GM23338 (cell line): ENCODE measurements around the gene DMGDH. TPM values are rescaled to one million over a fixed set of nuclear protein-coding genes. Genes with fewer than 3 reads are reported as not detected.

Experiments used
- CREB1 ChIP-seq: fragments of 250-450 bp; sonication (Bioruptor Pico); IDR thresholded peaks from 2 replicates; pipeline ENCODE4 v1.5.0; 2020; ENCODE audit warnings: low read depth, mild to moderate bottlenecking, moderate library complexity
- EZH2phosphoT487 ChIP-seq: fragments of 200-600 bp; sonication (generic); IDR thresholded peaks from one replicate; pipeline ENCODE4 v1.8.1; 2018; ENCODE audit warnings: antibody characterized with exemption; ENCODE audit not compliant: unreplicated experiment
- POLR2AphosphoS5 ChIP-seq: IDR thresholded peaks from 2 replicates; pipeline ENCODE4 v1.6.1; 2016; ENCODE audit warnings: antibody characterized with exemption, low read depth
- ZNF114 ChIP-seq: fragments of 250-450 bp; sonication (Bioruptor Pico); IDR thresholded peaks from 2 replicates; pipeline ENCODE4 v1.5.0; 2020; ENCODE audit warnings: mild to moderate bottlenecking, moderate library complexity
- polyA plus RNA-seq: library from polyadenylated mRNA; unstranded; fragments of >200 nt; fragmentation: Nextera tagmentation; extraction: Ambion mirVana; gene quantifications from 2 replicates; pipeline ENCODE4 v1.2.1, GENCODE V29; 2016
- total RNA-seq: library from RNA; depleted of rRNA; stranded (reverse); fragments of >200 nt; shearing (Covaris generic); gene quantifications from 2 replicates; pipeline ENCODE4 v1.2.3, GENCODE V29; 2014; rRNA removed
- TF ChIP-seq, protein P1 (sequence below): fragments of 250-450 bp; sonication (Bioruptor Pico); IDR thresholded peaks from 2 replicates; pipeline ENCODE4 v1.5.0; 2020; ENCODE audit warnings: mild to moderate bottlenecking, moderate library complexity
- TF ChIP-seq, protein P2 (sequence below): IDR thresholded peaks from 2 replicates; pipeline ENCODE4 v1.6.1; 2016; ENCODE audit warnings: antibody characterized with exemption

The DMGDH gene
- total and polyA plus RNA-seq, 2 experiments from 2014 or later: 0.52 to 0.63 TPM

DNA sequence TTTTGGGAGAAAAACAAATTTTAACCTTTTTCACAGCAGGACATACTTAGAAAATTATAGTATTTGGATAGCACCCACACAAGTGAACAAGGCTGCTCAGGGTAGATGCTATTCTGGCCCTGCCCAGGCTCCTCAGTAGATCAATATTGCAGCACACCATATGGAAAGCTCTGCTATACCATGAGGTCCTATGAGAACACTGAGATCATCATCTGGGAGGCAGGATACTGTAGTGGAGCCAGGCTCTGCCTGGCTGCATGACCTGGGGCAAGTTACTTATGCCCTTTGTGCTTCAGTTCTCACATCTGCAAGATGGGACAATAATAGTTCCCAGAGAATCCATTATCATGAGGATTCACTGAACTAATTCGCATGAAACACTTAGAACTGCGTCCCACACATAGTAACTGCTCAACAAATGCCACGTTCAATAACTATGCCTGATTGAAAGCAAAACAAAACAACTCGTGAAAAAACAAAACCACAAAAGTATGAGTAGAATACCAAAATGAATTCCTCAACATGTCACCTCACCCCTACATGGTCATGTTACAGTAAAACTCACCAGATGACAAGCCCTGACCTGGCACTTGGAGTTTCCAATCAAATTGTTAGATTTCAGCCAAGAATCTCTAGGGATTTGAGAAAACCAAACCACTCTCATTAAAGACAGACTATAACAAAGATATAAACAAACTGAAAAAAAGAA is 116.2 kb downstream of the DMGDH start (continued):
- TF ChIP-seq, protein P1, sequence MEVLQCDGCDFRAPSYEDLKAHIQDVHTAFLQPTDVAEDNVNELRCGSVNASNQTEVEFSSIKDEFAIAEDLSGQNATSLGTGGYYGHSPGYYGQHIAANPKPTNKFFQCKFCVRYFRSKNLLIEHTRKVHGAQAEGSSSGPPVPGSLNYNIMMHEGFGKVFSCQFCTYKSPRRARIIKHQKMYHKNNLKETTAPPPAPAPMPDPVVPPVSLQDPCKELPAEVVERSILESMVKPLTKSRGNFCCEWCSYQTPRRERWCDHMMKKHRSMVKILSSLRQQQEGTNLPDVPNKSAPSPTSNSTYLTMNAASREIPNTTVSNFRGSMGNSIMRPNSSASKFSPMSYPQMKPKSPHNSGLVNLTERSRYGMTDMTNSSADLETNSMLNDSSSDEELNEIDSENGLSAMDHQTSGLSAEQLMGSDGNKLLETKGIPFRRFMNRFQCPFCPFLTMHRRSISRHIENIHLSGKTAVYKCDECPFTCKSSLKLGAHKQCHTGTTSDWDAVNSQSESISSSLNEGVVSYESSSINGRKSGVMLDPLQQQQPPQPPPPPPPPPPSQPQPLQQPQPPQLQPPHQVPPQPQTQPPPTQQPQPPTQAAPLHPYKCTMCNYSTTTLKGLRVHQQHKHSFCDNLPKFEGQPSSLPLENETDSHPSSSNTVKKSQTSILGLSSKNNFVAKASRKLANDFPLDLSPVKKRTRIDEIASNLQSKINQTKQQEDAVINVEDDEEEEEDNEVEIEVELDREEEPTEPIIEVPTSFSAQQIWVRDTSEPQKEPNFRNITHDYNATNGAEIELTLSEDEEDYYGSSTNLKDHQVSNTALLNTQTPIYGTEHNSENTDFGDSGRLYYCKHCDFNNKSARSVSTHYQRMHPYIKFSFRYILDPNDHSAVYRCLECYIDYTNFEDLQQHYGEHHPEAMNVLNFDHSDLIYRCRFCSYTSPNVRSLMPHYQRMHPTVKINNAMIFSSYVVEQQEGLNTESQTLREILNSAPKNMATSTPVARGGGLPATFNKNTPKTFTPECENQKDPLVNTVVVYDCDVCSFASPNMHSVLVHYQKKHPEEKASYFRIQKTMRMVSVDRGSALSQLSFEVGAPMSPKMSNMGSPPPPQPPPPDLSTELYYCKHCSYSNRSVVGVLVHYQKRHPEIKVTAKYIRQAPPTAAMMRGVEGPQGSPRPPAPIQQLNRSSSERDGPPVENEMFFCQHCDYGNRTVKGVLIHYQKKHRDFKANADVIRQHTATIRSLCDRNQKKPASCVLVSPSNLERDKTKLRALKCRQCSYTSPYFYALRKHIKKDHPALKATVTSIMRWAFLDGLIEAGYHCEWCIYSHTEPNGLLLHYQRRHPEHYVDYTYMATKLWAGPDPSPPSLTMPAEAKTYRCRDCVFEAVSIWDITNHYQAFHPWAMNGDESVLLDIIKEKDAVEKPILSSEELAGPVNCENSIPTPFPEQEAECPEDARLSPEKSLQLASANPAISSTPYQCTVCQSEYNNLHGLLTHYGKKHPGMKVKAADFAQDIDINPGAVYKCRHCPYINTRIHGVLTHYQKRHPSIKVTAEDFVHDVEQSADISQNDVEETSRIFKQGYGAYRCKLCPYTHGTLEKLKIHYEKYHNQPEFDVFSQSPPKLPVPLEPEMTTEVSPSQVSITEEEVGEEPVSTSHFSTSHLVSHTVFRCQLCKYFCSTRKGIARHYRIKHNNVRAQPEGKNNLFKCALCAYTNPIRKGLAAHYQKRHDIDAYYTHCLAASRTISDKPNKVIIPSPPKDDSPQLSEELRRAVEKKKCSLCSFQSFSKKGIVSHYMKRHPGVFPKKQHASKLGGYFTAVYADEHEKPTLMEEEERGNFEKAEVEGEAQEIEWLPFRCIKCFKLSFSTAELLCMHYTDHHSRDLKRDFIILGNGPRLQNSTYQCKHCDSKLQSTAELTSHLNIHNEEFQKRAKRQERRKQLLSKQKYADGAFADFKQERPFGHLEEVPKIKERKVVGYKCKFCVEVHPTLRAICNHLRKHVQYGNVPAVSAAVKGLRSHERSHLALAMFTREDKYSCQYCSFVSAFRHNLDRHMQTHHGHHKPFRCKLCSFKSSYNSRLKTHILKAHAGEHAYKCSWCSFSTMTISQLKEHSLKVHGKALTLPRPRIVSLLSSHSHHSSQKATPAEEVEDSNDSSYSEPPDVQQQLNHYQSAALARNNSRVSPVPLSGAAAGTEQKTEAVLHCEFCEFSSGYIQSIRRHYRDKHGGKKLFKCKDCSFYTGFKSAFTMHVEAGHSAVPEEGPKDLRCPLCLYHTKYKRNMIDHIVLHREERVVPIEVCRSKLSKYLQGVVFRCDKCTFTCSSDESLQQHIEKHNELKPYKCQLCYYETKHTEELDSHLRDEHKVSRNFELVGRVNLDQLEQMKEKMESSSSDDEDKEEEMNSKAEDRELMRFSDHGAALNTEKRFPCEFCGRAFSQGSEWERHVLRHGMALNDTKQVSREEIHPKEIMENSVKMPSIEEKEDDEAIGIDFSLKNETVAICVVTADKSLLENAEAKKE (CRISPR knock-in tag): no peak
- TF ChIP-seq POLR2AphosphoS5 (no peak), CREB1 (no peak), EZH2phosphoT487 (no peak), ZNF114 (CRISPR knock-in tag) (no peak)
- TF ChIP-seq, protein P2, sequence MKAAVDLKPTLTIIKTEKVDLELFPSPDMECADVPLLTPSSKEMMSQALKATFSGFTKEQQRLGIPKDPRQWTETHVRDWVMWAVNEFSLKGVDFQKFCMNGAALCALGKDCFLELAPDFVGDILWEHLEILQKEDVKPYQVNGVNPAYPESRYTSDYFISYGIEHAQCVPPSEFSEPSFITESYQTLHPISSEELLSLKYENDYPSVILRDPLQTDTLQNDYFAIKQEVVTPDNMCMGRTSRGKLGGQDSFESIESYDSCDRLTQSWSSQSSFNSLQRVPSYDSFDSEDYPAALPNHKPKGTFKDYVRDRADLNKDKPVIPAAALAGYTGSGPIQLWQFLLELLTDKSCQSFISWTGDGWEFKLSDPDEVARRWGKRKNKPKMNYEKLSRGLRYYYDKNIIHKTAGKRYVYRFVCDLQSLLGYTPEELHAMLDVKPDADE: no peak

Other genes with a start within 250 kb of the DMGDH start
- gene ARSB, start 84.4 kb downstream of the DMGDH start, total RNA-seq: 24.6 and 27.2 TPM in 2 replicates
- 7.4 and 7.8 TPM in 2 replicates for gene ARSB, start 84.4 kb downstream of the DMGDH start, polyA plus RNA-seq
- 1.7 and 2.5 TPM in 2 replicates for gene BHMT2, start 93 bp upstream of the DMGDH start, total RNA-seq
- gene BHMT2, start 93 bp upstream of the DMGDH start, polyA plus RNA-seq: 1.1 and 1.9 TPM in 2 replicates
- 2.3 and 4.2 TPM in 2 replicates for gene BHMT, start 42.1 kb upstream of the DMGDH start, total RNA-seq
- 1.4 and 2.6 TPM in 2 replicates for gene BHMT, start 42.1 kb upstream of the DMGDH start, polyA plus RNA-seq
- 15.9 and 18.4 TPM in 2 replicates for gene JMY, start 166.5 kb upstream of the DMGDH start, total RNA-seq
- 6.1 and 6.2 TPM in 2 replicates for gene JMY, start 166.5 kb upstream of the DMGDH start, polyA plus RNA-seq